NCI-H1930 (cell line): Measurements from ENCODE around the gene PFN4.
A peak's percentile ranks its signal among the peaks of the same experiment; 100 is the strongest.
"Not testable (repeated sequence)": the region's sequence is repeated elsewhere in the genome, so short reads cannot be mapped to it uniquely, and the experiment has no call there.

Source experiments
- DNase-seq, 2 experiments: peaks; one replicate each; lab custom pipeline; 2025; lab: John Stamatoyannopoulos, UW

Gene PFN4

DNA sequence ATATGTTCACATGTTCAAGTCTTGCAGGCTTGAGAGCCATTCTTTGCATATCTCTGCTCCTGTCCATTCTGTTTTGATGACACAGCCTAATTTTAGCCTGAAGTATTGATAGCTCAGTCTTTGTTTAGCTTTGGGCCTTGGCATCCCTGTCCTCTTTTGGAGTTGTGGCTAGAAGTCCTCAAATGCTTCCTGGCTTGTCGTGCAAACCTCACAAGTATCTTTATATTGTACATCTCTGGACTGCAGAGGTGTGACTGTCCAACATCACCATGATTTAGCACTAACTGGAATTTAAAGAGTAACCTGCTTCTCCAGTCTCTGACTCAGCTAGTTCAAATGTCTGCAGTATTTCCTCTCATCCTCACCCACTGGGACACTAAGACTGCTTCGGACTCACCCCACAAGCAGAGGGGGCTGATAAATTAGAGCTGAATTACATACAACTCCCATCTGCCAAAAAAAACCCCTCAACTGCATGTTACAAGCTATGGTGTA is 11.7 kb downstream of the PFN4 start:
- DNase-seq = no peak

DNA sequence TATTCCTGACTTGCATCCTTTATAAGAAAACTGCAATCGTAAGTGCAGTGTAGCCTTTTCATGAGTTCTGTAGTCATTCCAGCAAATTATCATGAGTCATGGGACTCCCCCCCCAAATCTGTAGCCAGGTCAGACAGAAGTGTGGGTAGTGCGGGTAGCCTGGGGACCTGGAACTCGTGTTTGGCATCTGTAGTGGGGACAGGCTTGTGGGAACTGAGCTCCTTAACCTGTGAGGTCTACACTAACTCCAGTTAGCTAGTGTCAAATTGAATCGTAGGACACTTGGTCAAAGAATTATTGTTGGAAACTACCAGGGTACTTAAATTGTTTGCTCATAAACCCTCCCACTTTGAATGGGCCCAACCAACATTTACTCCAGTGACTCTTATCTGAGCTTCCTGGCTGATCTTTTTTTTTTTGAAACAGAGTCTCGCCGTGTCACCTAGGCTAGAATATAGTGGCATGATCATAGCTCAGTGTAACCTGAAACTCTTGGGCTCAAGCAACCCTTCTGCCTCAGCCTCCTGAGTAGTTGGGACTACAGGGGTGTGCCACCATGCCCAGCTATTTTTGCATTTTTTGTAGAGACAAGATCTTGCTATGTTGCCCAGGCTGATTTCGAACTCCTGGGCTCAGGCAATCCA is 12.4 kb downstream of the PFN4 start:
- no peak for DNase-seq

DNA sequence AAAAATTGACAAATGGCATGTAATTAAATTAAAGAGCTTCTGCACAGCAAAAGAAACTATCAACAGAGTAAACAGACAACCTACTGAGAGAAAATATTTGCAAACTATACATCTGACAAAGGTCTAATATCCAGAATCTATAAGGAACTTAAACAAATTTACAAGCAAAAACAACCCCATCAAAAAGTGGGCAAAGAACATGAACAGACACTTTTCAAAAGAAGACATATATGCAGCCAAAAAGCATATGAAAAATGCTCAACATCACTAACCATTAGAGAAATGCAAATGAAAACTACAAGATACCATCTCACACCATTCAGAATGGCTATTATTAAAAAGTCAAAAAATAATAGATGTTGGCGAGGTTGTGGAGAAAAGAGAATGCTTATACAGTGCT is 13.7 kb downstream of the PFN4 start:
- not testable (repeated sequence) for DNase-seq

DNA sequence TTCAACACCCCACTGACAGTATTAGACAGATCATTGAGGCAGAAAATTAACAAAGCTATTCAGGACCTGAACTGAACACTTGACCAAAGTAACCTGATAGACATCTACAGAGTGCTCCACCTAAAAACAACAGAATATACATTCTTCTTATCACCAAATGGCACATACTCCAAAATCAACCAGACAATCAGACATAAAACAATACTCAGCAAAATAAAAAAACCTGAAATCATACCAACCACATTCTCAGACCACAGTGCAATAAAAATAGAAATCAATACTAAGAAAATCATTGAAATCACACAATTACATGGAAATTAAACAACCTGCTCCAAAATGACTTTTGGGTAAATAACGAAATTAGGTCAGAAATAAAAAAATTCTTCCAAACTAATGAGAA is 15.8 kb downstream of the PFN4 start:
- no peak for DNase-seq

DNA sequence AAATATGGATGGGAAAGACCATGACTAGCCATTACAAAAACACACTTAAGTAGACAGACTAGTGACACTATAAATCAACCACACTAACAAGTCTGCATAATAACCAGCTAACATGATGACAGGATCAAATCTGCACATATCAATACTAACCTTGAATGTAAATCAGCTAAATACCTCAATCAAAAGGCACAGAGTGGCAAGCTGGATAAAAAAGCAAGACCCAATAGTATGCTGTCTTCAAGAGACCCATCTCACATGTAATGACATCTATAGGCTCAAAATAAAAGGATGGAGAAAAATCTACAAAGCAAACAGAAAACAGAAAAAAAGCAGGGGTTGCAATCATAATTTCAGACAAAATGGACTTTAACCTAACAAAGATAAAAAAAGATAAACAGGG is 16.3 kb downstream of the PFN4 start:
- DNase-seq = no peak

DNA sequence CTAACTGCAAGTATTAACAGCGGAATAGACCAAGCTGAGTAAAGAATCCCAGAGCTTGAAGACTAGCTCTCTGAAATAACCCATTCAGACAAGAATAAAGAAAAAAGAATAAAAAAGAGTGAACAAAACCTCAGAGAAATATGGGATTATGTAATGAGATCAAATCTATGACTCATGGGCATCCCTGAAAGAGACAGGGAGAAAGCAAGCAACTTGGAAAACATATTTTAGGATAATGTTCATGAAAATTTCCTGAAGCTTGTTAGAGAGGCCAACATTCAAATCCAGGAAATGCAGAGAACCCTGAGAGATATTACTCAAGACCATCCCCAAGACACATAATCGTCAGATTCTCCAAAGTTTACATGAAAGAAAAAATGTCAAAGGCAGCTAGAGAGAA is 17.3 kb downstream of the PFN4 start:
- no peak for DNase-seq

DNA sequence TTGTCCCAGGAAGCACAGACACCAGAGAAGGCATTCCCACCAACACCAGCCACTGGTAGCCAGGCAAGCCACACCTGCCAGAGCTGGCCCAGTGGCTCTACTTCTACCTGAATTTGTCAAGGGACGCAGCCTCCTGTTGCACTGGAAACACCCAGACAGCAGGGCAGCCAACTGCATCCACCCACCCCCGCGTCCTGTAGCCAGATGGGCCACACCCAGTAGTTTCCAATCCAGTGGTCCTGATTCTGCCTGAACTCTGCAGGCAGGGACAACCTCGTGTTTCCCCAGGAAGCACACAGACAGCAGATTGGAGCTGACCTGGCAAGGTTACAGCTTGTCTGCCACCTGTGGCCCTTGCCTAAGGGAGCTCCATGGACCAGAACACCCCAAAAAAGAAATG is 18.2 kb downstream of the PFN4 start:
- DNase-seq = no peak

DNA sequence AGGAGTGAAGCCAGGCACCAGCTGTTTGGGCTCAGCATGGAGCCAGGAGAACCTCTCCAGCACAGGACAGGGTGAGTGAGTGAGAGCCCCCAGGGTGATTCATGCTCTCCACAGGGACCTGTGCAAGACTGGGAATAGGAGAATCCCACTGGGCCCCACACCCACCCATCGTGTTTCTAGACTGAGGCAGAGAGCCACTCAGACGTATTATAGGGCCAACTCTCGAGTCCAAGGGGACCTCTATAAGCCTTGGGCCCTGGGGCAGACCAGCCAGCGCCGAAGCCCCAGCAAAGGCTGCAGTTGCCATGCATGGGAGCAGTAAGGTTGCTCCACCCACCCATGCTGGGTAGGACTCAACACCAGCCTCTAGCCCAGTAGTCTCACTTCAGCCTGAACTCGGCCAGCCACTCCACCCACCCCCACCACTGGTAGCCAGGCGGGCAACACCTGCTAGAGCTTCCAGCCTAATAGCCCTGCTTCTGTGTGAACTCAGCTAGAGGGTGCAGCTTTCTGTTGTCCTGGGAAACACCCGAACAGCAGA is 19.0 kb downstream of the PFN4 start:
- DNase-seq = no peak

DNA sequence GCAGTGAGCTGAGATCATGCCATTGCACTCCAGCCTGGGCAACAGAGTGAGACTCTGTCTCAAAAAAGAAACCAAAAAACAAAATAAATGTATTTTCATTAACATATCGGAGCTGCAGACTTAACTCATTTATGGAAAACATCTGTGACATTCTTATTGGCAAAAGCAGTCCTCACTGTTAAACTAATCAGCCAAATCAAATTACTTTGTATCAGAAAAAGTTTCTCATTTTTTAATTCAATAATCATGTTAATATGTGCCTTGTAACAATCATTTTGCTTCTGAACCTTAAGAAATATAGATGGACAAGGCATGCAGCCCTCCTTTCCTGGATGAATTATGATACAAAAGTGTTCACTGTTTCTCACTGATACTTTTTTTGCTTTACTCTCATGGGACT is 20.5 kb downstream of the PFN4 start:
- DNase-seq = no peak

DNA sequence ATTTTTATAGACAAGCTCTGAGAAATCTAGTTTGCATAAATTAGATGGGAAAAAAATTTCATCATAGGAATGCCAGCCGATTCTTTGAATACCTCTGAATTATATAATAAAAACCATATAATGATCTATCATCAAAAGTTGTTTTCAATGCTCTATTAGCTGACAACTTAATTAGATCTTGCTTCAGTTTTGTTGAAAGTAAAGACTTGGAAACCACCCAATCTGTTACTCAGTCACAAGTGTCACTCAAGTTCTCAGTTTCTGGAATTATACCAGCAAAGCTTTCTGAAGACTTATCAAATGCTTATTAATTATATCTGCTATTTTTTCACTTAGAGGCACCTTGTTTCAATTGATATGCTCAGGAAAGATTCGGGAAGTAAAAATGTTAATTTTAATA is 21.1 kb downstream of the PFN4 start:
- DNase-seq = no peak

DNA sequence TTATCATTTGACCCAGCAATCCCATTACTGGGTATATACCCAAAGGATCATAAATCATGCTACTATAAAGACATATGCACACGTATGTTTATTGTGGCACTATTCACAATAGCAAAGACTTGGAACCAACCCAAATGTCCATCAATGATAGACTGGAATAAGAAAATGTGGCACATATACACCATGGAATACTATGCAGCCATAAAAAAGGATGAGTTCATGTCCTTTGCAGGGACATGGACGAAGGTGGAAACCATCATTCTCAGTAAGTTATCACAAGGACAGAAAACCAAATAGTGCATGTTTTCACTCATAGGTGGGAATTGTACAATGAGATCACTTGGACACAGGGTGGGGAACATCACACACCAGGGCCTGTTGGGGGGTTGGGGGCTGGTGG is 22.4 kb downstream of the PFN4 start:
- DNase-seq = not testable (repeated sequence)

DNA sequence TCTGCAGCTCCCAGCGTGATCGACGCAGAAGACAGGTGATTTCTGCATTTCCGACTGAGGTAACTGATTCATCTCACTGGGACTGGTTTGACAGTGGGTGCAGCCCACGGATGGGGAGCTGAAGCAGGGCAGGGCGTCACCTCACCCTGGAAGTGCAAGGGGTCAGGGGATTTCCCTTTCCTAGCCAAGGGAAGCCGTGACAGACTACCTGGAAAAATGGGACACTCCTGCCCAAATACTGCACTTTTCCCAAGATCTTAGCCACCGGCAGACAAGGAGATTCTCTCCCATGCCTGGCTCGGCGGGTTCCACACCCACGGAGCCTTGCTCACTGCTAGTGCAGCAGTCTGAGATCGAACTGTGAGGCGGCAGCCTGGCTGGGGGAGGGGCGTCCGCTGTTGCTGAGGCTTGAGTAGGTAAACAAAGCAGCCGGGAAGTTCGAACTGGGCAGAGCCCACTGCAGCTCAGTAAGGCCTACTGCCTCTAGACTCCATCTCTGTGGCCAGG is 27.9 kb downstream of the PFN4 start:
- not testable (repeated sequence) for DNase-seq

DNA sequence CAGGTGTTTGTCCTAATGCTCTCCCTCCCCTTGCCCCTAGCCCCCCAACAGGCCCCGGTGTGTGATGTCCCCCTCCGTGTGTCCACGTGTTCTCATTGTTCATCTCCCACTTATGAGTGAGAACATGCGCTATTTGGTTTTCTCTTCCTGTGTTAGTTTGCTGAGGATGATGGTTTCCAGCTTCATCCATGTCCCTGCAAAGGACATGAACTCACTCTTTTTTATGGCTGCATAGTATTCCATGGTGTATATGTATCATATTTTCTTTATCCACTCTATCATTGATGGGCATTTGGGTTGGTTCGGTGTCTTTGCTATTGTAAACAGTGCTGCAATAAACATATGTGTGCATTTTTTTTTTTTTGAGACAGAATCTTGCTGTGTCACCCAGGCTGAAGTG is 29.9 kb downstream of the PFN4 start:
- not testable (repeated sequence) for DNase-seq

DNA sequence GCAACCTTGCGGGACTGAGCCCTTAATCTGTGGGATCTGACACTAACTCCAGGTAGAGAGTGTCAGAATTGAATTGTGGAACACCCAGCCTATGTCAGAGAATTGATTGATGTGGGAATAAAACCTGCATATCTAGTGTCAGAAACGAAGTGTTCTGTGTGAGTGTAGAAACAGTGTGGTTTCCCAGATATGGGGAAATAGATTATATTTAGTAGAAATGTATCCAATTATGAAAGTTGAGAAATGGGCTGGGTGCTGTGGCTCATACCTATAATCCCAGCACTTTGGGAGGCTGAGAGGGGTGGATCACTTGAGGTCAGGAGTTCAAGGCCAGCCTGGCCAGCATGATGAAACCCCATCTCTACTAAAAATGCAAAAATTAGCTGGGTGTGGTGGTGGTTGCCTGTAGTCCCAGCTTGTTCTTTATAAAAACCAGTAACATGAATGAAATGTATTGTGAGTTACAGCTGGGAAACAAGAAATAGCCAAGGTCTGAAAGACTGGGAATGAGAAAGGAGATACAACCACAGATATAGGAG is 34.2 kb downstream of the PFN4 start:
- no peak for DNase-seq

DNA sequence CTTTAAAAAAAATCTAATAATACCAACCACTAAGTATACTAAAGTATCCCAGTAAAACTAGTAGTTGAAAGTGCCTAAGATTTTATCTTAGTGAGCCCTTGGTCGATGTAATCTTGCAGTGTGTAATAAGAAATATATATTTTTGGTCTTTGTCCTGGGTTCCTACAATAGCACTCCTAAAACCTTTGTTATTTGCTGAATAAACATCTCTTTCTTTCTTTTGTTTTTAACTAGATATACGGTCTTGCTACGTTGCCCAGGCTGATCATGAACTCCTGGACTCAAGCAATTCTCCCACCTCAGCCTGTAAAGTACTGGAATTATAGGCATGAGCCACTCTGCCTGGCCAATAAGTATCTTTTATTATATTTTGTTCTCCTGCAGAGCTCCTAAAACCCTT is 36.1 kb downstream of the PFN4 start:
- no peak for DNase-seq

DNA sequence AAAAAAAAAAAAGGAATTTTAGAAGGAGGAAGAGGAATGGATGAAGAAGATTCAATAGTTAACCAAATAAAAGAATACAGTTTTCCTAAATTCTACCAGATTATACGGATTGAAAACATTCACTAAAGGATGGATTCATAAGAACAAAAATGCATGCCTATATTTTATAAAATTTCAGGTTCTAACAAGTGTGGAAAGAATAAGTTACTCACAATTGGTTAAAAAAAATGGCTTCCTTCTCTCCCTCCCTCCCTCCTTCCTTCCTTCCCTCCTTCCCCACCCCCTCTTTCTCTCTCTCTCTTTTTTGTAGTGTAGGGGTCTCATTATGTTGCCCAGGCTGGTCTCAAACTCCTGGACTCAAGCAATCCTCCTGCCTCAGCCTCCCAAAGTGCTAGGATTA is 36.9 kb downstream of the PFN4 start:
- no peak for DNase-seq

DNA sequence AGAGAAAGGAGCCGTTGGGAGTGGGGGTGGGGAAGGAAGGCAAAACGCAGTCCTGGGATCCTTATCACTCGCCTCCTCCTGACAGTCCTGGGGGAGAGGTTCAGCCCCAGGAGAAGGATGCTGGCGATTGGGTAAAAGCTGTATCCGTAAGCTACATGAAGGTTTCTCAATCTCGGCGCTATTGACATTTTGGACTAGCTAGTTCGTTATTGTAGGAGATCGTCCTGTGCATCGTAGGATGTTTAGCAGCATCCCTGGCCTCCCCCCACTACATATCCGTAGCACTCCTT is 38.0 kb downstream of the PFN4 start:
- no peak for DNase-seq

DNA sequence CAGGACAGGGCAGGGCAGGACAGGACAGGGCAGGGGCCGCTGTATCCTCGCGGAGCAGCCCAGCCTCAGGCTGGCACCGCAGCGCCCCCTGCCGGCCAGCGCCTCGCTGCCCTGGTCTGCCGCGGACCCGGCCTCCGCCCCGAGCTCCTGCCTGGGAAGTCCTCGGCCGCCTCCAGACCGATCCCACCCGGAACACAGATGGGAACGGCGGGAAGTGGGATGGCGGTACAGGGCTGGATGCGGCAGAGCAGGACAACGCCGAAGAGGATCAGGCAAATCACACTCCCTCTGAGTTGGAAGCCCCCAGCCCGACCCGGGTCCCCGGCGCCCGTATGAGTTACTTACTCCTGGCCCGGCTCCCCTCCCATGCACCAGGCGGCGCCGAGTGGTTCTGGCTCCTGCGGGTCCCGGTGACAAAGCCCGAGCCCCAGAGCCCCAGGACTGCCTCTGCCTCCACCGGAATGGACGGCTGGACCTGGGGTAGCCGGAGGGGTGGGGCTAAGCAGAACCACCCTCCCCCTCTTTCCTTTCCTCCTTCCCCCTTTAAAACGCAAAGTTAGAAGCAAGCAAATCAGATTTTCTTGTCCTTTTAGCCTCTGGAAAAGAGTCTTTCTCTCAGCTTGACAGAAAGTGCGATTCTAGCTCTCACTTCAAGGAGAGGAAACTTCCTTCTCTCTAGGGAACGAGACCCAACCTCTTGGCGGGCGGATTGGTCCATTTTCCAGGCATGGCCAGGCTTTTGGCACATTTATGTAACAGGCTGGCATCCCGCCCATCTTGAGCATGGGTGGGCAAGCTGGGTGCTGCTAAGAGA is 38.5 kb downstream of the PFN4 start, which contains the start of gene TP53I3:
Gene TP53I3, minus strand, starts transcription at position 449 of the 814 bp plus-strand sequence. CDS start 508 bp downstream, outside the sequence.
- DNase-seq = peak; percentile 88

DNA sequence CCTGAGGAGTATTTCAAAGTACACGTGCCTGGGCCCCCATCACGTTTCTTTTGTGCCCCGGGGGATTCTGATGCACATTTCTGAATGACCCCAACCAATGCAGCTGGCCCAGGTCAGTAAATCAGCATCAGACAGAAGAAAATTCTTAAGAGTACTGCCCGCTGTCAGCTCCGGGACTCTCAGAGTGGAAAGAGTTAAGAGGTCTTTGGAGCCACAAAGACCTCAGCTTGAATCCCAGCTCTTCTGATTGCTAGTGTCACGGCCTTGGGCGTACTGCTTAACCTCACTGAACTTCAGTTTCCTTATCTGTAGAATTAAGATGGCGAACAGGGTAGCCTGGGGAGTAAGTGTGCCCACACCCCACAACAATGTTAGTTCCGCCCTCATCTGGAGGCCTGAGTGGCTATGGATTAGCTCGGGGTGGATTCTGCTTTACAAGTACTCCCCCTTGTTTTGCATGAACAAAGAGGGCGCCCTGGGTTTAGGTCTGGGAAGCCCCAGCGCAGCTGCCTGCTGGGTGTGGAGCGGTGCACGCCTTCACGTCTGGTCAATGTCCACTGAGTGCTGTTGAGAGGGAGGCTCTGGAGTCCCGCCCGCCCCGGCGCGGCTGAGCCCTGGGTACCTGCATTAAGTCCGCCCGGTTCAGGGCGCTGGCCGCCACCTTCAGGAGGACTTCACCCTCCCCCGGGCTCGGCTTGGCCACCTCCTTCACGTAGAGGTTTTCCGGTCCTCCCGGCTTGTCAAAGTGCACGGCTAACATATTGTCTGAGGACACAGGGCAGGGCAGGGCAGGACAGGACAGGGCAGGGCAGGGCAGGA is 39.4 kb downstream of the PFN4 start:
- peak; percentile 80 to 81 for DNase-seq

DNA sequence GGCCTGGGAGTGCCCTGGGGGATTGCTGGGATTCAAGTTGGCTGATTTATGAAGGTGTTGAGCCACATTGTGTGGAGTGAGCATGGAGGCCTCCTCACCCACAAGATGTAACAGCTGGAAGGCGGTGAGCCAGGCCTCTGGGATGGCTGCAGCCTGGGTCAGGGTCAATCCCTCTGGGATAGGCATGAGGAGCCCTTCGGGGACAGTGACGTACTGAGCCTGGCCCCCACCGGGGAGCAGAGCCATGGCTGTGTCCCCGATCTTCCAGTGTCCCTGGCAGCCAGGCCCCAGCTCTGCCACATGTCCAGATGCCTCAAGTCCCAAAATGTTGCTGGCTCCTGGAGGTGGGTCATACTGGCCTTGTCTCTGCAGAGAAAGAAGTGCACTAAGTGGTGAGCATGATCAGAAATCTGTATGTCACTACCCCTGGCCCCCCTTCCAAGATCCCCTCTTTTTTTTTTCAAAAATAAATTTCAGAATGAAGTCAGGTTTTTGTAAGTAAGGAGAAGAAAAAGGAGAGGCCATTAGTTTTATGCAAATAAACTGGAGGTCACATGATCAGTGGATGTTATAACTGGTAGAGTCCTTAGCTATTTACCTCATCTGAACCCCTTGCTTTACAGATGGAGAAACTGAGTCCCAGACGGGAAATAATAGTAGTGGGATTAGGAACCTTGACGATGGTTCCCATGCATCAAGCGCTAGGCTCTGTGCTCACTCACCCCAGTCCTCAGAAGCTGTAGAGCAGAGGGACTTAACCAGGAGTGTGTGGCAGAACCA is 40.2 kb downstream of the PFN4 start:
- no peak for DNase-seq

DNA sequence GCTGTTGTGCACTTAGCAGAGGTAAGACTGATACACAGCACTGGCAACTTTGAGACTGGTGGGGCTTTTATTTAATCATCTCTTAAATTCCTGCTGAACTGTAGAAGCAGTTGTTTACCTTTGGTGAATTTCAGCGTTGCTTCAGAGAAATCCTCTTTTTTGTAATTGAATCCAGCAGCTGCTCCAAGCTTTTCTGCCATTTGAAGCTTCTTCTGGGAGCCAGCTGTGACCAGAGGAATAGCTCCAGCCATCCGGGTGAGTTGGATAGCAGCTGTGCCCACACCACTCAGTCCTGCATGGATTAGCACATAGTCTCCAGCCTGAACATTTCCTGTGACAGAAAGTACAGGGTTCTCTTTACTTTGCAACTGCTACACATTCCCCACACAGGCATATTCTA is 42.4 kb downstream of the PFN4 start:
- DNase-seq = no peak
